Activated CD4-positive, alpha-beta T cell treated with anti-CD3 and anti-CD28 coated beads, Interleukin-2, Interleukin-6, amounts not matched to agents 100 ng/mL and 50 ng/mL, durations not matched to agents 16 hours and 8 hours (primary cell): ENCODE measurements around the gene STC2.
A peak's percentile ranks its signal among the peaks of the same experiment; 100 is the strongest.
"Not testable (repeated sequence)": the region's sequence is repeated elsewhere in the genome, so short reads cannot be mapped to it uniquely, and the experiment has no call there.

Experiments
- DNase-seq: peaks from one replicate; pipeline ENCODE4 v3.0.0-alpha.2; 2020

Gene STC2

DNA sequence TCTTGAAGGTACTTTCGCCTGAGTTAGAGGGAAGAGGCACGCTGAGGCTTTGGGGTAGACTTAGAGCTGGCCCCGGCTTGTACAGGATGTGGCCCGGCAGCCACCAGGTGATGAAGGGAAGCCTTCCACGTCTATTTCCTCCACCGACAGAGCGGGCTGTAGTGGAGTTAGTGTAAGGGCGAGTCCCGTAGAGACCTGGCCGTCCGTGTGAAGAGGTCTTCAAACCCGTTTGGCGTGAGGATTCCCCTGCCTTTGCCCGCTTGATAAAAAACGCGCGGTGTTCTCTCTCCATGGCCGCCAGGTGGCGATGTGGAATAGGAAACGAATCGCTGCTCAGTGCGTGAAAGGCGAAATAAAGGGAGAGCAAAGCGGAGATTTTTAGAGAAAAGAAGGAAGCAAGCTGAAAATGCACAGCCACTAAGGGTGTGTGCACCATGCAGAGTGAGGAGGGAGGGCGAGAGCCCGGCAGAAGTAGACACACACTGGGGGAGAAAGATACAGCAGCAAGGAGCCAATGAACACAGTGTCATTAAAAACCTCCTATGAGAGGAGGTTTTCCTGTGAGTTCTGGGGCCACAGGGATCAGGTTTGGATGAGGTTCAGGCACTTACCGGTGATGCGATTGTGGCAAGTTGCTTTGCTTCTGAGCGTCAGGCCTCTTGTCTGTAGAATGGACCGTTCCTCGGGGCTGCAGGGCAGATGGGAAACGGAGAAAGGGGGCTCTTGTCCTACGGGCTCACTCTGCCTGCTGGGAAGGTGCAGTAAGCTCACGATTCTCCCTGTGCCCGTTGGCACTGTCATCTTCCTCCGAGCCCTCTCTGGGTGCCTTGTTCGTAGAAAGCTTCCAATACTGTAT lies 34.2 kb downstream of the STC2 start:
- DNase-seq, result peak; percentile 79

DNA sequence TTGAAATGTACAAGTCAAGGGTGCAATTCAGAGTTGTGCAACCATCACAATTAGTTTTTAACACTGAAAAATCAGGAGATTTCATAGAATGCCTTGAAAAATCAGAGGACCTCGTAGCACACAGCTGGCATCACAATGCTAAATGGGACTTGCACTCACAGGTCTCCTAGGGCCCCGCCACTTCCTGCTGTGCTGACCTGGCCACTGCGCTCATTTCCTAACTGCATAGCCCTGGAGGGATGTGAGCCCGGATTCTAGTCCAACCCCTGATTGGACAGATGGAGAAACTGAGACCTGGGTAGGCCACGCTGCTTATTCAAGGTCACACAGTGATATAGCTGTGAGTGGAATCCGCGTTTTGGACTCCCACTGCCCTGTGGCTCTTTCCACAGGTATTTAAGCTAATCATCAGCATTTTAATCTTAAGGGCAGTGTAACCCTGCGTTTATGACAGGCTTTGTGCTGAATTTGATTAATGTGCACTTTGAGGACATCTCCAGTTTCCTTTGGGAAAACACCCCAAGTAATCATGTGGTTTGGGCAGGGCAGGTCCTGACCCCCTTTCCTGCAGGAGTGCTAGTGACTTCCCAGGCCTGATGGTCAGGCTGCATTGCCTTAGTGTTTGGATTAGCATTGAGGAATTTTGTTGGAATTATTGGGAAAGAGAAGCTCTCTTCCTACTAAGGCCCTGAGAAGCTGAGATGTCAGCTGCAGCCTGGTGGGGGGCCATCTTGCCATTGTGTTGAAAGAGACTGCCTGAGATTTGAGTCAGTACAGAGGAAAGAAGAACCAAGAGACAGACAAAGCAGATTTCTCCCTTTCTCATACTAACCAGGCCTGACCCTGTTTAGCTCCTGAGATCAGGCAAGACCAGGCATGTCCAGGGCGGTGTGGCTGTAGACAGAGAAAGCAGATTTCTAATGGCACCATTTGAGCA lies 36.2 kb downstream of the STC2 start:
- DNase-seq, result no peak

DNA sequence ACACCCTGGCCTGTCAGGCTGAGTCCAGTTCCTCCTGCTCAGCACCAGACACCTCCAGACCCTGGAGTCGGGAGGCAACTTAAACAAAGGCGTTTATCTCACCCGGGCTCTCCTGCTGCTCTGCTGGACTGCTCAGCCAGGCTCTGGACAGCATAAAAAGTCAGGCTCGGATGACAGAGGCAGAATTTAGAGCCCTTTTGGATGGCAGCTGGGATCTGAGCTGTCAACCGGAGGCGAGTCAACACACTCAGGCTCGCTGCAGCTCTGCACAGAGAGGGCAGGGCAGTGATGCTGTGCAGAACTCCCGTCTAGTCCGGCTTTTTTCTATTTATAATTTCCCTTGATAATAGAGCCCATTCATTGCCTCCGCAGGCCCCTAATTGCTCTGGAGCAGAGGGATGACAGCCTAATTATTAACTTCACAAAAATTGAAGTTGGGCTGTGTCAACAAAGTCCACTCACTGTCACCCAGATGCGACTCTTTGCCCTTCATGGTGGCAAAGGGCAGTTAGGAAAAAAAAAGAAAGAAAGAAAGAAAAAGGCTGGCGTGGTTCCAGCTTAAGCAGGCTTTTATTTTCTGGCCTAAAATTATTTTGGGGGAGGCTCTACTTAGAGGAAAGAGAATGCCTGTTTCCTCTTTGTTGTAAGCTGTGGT lies 37.6 kb downstream of the STC2 start:
- DNase-seq, result no peak

DNA sequence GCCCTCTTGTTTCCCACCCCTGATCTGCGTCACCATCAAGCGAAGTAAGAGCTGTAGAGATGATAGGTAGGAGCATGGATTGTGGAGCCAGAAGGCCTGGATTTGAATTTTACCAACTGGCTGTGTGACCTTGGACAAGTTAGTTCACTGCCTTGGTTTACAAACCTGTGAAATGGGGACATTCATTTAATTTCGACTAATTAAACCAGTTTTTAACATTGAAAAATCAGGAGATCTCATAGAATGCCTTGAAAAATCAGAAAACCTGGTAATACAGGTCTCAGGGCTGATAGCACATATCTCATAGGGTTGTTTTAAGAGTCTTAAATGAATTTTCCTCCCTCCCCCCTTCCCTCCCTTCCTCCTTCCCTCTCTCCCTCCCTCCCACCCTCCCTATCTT lies 38.8 kb downstream of the STC2 start:
- DNase-seq, result no peak

DNA sequence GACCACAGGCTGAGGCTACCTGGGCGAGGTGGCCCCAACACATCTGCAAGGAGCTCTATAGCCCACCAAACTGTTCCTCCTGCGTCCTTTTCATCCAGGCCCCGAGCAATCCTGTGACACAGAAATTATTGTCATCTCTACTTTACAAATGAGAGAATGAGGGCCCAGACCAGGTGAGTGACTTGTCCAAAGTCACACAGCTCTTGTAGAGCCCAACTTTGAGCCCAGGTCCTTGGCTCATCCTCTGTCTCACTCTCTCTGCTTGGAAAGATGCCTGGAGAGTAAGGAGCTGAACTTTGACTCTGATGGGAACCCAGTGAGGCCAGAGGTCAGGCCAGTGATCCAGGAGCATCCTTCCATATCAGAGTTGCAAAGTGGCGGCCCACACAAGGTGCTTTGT lies 39.6 kb downstream of the STC2 start:
- no peak for DNase-seq

DNA sequence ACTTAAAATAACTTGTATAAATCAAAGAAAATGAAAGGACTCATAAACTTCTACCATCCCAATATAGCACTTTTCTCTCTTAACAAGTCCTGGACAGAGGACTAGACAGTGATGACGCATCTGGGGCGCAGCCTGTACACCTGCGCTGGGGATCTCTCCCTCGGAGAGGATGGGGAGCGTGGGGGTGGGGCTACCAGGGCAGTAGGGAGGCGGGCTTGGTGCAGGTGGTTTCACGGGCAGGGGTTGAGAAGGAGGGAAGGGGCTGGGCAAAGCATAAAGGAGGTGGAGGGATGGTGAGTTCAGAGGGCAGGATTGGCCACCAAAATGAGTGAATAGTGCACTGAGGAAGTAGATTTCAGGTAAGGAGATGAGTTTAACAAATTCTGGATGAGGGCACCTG lies 41.1 kb downstream of the STC2 start:
- DNase-seq, result no peak

DNA sequence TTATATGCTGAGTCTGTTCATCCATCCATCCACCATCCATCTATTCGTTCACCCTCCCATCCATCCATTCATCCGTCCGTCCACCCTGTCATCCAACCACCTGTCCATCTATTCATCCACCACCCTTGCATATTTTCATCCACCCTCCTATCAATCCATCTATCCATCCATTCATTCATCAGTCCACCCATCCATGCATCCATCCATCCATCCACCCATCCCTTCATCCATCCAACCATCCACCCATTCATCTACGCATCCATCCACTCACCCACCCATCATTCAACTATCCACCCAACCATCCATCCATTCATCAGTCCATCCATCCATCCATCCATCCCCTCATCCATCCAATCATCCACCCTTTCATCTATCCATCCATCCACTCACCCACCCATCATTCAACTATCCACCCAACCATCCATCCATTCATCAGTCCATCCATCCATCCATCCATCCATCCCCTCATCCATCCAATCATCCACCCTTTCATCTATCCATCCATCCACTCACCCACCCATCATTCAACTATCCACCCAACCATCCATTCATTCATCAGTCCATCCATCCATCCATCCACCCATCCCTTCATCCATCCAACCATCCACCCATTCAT lies 43.8 kb downstream of the STC2 start:
- DNase-seq, result not testable (repeated sequence)

DNA sequence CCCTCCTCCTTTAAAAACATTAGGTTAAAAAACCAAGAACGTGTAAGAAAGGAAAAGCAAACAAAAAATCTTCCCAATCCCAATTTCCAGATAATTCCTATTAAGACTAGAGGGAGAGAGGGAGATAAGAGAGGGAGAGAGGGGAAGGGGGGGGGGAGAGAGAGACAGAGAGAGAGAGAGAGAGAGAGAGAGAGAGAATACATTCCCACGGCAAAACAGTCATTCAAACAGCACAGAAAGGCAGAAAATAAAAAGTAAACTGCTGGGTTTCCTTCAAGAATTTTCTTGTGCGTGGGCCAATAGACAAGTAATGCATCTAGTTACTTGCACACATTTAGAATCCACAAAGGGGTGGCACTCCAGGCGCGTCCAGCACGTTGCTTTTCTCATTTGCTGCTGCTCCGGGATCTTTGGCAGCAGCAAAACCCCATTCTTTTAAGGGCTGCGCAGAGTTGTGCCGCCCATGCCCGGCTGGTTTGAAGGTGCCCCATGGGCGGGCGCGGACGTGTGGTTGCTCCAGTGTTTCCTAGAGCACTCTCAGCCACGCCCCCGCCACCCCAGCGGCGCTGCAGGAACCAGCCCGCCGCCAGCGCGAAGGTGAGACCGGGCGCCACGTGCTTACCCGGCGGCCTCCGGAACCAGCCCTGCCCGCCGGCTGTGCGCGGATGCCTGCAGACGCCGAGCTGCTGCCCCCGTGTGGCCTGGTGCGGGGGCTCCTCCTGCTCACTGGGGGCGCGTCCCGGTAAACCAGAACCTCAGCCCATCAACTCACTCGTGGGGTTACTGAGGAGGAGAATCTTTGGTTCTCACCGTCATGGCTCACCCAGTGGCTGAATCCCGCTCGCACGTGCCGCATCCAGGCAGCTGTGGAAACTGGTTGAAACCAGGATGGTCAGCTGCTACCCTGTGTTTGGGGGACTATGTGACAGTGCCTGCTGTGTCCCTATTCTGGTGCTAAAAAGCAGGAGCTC lies 44.6 kb downstream of the STC2 start:
- DNase-seq, result peak; percentile 82

DNA sequence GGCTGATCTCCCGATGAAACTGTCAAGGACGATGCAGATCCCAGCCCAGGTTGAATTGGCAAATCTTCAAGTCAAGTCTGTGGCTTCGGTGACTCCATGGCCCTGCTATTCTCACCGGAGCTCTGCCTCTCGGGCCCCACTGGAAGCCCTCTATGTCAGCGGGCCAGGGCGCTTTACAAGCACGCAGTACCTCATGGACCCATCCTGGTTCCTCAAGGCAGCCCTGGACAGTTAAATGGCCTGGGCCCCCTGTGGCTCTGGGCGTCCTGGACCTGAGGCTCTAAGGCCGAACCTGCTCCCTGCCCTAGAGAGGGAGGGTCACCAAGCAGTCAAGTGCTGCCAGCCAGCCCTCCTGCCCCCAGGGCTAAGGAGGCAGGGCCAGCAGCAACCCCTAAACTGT lies 45.3 kb downstream of the STC2 start:
- no peak for DNase-seq

DNA sequence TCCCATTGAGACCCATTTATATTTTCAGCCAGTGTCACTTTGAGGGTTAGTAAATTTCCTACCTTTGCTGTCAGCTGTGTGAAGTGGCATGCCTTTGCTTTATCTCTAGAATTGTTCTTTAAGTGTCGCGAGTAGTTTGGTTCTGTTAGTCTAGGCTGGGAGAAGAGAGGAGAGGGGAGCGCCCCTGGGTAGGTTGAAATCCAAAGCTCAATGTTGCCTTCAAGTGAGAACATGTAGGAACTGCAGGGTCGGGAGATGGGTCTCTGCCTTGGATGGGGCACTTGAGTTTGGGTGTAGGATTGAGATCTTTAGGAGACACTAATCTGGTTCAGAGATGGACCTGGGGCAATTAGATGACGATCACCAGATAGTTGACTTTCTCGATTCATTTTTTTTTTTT lies 46.3 kb downstream of the STC2 start:
- no peak for DNase-seq

DNA sequence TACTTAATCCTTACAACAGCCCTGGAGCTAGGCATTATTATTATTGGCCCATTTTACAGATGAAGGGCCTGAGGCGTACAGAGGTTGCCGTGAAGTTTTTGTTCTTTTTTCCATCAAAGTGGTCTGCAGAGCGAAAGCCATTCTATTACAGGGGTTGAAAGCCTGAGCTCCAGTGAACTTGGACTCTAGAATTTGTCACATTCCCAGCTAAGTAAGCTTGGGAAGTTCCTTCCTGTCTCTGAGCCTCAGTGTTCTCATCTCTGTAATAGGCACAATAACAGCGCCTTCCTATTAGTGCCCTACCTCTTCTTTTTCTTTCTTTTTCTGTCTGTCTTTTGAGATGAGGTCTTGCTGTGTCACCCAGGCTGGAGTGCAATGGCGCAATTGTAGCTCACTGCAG lies 49.0 kb downstream of the STC2 start:
- no peak for DNase-seq

DNA sequence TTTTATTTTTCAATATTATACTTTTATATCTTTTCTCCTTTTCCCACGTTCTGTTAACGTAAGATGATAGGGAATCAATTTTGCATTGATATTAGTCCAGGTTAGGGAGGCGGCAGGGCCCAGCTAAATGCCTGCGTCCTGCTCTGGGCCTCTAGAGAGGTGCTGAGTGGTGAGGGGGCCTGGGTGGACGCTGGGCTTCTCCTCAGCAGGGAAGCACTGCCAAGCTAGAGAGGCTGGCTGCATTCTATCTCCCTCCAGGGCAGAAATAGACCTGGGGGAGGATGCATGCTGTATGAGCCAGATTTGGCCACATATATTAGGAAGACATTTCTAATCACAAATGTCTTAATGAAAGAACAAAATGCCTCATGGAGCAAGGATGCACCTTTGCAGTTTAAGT lies 49.6 kb downstream of the STC2 start:
- DNase-seq, result no peak

DNA sequence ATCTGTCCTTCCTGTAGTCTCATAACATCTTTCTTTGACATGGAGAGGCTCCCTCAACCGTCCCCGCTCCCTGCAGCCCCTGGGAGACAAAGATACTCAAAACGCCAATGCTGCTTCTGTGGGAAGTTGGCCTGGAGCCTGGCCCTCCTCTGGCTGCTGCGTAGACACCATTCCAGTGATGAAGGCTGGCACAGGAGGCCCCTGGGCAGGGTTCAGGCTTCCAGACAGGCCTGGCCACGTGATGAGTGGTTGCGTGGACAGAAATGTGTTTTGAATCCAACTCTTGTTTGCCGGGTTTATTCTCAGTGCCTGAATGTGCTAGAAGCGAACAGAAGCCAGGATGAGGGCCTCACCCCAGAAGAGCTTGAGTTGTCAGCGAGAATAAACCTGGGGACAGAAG lies 50.0 kb downstream of the STC2 start:
- no peak for DNase-seq

DNA sequence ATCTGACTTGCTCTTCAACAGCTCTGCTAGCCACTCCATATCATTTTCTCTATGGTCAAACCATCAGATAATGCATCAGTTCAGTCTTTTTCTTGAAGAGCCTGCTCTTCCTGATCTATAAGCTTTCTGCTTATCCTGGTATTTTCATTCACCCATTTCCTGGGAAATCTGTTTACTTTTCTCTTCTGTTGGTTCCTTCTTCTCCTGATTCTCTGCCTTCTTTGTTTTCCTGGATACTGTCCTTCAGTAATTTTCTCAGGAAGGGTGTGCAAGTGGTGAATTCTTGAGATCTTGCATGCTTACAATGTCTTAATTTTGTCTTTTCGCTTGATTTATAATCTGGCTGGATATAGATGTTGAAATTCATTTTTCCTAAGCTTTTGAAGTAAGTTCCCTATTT lies 53.4 kb downstream of the STC2 start:
- no peak for DNase-seq

DNA sequence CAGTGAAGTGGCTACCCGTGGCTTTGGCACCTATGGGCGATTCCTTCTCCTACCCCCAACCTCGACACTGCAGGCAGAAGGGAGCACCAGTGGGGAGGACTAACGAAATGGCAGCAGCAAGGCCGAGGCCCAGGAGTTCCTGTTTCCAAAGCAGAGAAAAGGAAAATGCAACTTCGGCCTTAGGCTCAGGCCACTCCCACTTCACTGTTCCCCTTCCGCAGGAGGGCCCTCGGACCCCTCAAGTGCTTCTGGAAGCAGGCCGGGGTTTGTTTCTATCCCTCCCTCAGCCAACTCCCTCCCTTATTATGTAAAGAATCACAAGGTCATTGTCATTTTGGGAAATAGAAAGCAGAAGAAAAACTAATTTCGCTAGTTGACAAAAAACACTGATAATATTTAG lies 56.8 kb downstream of the STC2 start:
- no peak for DNase-seq

DNA sequence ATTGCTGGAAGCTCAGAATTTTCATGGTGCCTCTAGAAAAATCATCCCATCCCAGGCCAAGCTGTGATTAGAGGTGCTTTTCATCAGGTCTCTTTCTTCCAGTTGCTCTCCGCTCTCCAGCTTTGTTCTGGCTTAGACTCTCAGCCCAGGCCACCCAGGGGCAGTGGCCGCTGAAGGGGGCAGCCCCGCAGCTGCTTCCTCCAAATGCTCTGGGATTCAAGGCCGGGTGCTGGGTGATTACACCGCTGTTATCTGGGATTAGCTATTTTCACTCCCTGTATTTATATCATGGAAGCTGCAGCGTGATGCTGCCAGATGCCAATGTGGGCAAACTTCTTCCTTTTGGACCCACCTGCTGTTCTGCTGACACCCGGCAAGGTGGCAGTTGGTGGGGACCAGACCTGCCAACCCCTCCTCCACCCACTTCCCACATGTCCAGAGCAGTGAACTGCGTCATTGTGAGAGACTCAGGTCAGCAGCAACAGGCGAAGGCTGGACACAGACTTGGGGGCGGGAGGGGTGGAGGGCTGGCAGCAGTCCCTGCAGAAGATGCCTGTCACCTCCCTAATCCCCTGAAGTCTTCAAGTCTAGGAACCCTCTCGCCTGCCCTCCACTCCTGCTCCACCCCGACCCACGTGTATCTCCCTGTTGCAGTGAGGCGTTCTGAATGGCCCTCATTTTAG lies 59.3 kb downstream of the STC2 start:
- DNase-seq, result no peak

DNA sequence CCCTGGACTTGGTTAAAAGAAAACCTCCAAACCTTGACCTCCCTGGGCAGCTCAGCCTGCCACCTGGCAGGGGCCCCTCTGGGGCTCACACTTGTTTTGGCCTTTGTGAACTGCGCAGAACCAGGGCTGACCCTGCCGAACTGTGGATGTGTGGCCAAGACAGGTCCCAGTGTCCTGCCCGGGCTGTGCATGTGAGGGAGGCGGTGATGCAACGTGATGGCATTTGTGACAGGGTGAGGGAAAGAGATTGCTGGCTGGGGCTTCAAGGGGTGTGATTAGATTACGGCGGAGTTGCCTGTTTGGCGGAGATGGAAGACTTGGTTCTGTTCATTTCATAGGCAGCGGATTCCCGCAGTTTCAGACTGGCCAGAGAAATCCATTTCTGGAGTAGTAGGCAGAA lies 62.8 kb downstream of the STC2 start:
- no peak for DNase-seq
